Measurements from ENCODE around the gene PANX1.
"Not testable (repeated sequence)": the region's sequence is repeated elsewhere in the genome, so short reads cannot be mapped to it uniquely, and the experiment has no call there.

PANX1 gene

GRCh38 chr11:94153320-94153719 lies 24.7 kb downstream of the PANX1 start:
- Histone ChIP-seq H4K20me1 (ENCODE audit: control insufficient read depth, insufficient read depth, low read depth, low read length) (0 out of 2 replicates have a peak, but pooled peaks cover 4% of the 10 kb centered on the region), H3K4me1 (ENCODE audit: control insufficient read depth, low read length) (peaks cover 13% of the 10 kb centered on the region), H3K4me3 (ENCODE audit: low read length) (no peak overlapping the region), H3F3A (ENCODE audit: control insufficient read depth, insufficient read depth) (no peaks in the 10 kb centered on the region), H3K4me2 (ENCODE audit: low read length) (no peak overlapping the region), H3K36me3 (ENCODE audit: control insufficient read depth, low read length) (no peaks in the 10 kb centered on the region), H3K27me3 (ENCODE audit: control insufficient read depth, low read length) (no peaks in the 10 kb centered on the region), H3K9me3 (ENCODE audit: control insufficient read depth, insufficient read depth, low read length) (no peaks in the 10 kb centered on the region), H3K9me2 (replicated peaks; ENCODE audit: control insufficient read depth, low read length) (no peaks in the 10 kb centered on the region), H3K79me2 (ENCODE audit: control insufficient read depth, low read length) (peaks cover 33% of the 10 kb centered on the region), H3K27ac (ENCODE audit: low read depth, low read length) (no peak overlapping the region)
- TF ChIP-seq, protein P1, sequence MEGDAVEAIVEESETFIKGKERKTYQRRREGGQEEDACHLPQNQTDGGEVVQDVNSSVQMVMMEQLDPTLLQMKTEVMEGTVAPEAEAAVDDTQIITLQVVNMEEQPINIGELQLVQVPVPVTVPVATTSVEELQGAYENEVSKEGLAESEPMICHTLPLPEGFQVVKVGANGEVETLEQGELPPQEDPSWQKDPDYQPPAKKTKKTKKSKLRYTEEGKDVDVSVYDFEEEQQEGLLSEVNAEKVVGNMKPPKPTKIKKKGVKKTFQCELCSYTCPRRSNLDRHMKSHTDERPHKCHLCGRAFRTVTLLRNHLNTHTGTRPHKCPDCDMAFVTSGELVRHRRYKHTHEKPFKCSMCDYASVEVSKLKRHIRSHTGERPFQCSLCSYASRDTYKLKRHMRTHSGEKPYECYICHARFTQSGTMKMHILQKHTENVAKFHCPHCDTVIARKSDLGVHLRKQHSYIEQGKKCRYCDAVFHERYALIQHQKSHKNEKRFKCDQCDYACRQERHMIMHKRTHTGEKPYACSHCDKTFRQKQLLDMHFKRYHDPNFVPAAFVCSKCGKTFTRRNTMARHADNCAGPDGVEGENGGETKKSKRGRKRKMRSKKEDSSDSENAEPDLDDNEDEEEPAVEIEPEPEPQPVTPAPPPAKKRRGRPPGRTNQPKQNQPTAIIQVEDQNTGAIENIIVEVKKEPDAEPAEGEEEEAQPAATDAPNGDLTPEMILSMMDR (IDR thresholded peaks at IDR 0.05; ENCODE audit: low read depth, low read length, poor library complexity, severe bottlenecking) = no peak
- no peak for TF ChIP-seq EZH2phosphoT487 (IDR thresholded peaks at IDR 0.05; ENCODE audit: borderline replicate concordance, low read length)

DNA sequence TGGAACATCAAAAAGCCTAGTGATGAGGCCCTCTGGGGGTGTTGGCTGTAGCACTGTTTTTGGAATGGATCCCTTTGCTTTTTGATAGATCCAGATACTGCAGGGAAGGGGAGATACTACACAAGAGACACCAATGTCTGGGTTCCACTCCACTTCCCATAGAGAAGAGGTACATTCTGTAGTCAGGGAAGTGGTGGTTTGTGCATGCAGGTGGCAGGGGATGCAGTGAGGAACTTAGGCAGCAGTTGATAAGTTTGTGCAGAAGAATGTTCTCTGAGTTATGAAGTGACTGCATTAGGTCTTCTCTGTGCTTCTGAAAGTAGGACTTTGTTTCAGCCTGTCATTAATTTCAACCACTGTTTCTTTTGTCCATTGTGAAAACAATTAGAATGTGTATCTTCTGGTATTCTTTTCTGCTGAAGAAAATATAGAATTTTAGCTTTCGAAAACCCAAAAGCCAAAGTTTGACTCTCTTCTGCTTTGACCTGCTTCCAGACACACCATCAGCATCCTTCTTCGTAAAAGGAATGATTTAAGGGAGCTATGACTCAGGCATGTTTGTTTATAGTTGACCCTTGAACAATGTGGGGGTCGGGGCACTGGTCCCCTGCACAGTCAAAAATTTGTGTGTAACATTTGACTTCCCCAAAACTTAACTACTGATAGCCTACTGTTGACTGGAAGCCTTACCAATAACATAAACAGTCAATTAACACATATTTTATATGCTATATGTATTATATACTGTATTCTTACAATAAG lies 25.6 kb downstream of the PANX1 start:
- Histone ChIP-seq H3K4me1 (ENCODE audit: control insufficient read depth, low read length) (peaks cover 13% of the 10 kb centered on the region), H3K79me2 (ENCODE audit: control insufficient read depth, low read length) (peaks cover 23% of the 10 kb centered on the region)
- no peak for TF ChIP-seq EZH2phosphoT487 (IDR thresholded peaks at IDR 0.05; ENCODE audit: borderline replicate concordance, low read length)
- TF ChIP-seq, protein P1 (IDR thresholded peaks at IDR 0.05; ENCODE audit: low read depth, low read length, poor library complexity, severe bottlenecking) = no peak

DNA sequence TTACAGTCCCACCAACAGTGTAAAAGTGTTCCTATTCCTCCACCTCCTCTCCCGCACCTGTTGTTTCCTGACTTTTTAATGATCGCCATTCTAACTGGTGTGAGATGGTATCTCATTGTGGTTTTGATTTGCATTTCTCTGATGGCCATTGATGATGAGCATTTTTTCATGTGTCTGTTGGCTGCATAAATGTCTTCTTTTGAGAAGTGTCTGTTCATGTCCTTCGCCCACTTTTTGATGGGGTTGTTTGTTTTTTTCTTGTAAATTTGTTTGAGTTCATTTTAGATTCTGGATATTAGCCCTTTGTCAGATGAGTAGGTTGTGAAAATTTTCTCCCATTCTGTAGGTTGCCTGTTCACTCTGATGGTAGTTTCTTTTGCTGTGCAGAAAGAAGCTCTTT lies 28.7 kb downstream of the PANX1 start:
- H3K9me3 ChIP-seq (ENCODE audit: control insufficient read depth, insufficient read depth, low read length); H3K79me2 ChIP-seq (ENCODE audit: control insufficient read depth, low read length); H3K27me3 ChIP-seq (ENCODE audit: control insufficient read depth, low read length); H3K4me3 ChIP-seq (ENCODE audit: low read length); H3K9me2 ChIP-seq (replicated peaks; ENCODE audit: control insufficient read depth, low read length); H3F3A ChIP-seq (ENCODE audit: control insufficient read depth, insufficient read depth); H3K27ac ChIP-seq (ENCODE audit: low read depth, low read length); H3K36me3 ChIP-seq (ENCODE audit: control insufficient read depth, low read length); H3K4me2 ChIP-seq (ENCODE audit: low read length); H4K20me1 ChIP-seq (ENCODE audit: control insufficient read depth, insufficient read depth, low read depth, low read length); H3K4me1 ChIP-seq (ENCODE audit: control insufficient read depth, low read length): not testable (repeated sequence)

More for the DNA sequence above, 25.6 kb downstream of the PANX1 start:
- Histone ChIP-seq H3K4me3 (ENCODE audit: low read length) (no peak overlapping the region), H3K27ac (ENCODE audit: low read depth, low read length) (no peak overlapping the region), H3K9me2 (replicated peaks; ENCODE audit: control insufficient read depth, low read length) (no peaks in the 10 kb centered on the region), H3K27me3 (ENCODE audit: control insufficient read depth, low read length) (no peaks in the 10 kb centered on the region), H3K4me2 (ENCODE audit: low read length) (no peak overlapping the region), H3K36me3 (ENCODE audit: control insufficient read depth, low read length) (no peaks in the 10 kb centered on the region), H3K9me3 (ENCODE audit: control insufficient read depth, insufficient read depth, low read length) (no peaks in the 10 kb centered on the region), H3F3A (ENCODE audit: control insufficient read depth, insufficient read depth) (no peaks in the 10 kb centered on the region), H4K20me1 (ENCODE audit: control insufficient read depth, insufficient read depth, low read depth, low read length) (0 out of 2 replicates have a peak, but pooled peaks cover 4% of the 10 kb centered on the region)

- no peak overlapping the region for H3K27ac ChIP-seq (ENCODE audit: low read depth, low read length)
- H4K20me1 ChIP-seq (ENCODE audit: control insufficient read depth, insufficient read depth, low read depth, low read length) = 0 out of 2 replicates have a peak, but pooled peaks cover 4% of the 10 kb centered on the region
- no peaks in the 10 kb centered on the region for H3K4me1 ChIP-seq (ENCODE audit: control insufficient read depth, low read length)
- no peaks in the 10 kb centered on the region for H3K9me2 ChIP-seq (replicated peaks; ENCODE audit: control insufficient read depth, low read length)
- H3K27me3 ChIP-seq (ENCODE audit: control insufficient read depth, low read length) = no peaks in the 10 kb centered on the region
- TF ChIP-seq, protein P1 (IDR thresholded peaks at IDR 0.05; ENCODE audit: low read depth, low read length, poor library complexity, severe bottlenecking) = no peak
- TF ChIP-seq EZH2phosphoT487 (IDR thresholded peaks at IDR 0.05; ENCODE audit: borderline replicate concordance, low read length) = no peak
- no peak overlapping the region for H3K4me2 ChIP-seq (ENCODE audit: low read length)
- H3K36me3 ChIP-seq (ENCODE audit: control insufficient read depth, low read length) = no peaks in the 10 kb centered on the region
- H3K9me3 ChIP-seq (ENCODE audit: control insufficient read depth, insufficient read depth, low read length) = no peaks in the 10 kb centered on the region
- no peaks in the 10 kb centered on the region for H3F3A ChIP-seq (ENCODE audit: control insufficient read depth, insufficient read depth)
- peaks cover 17% of the 10 kb centered on the region for H3K79me2 ChIP-seq (ENCODE audit: control insufficient read depth, low read length)
- no peak overlapping the region for H3K4me3 ChIP-seq (ENCODE audit: low read length)
Observed at GRCh38 chr11:94168882-94169281, 40.2 kb downstream of the PANX1 start.

Data from DOHH2 (cell line).